ENCODE data around the gene PRKAA2.

Gene PRKAA2

GRCh38 chr1:56676571-56677035 lies 31.5 kb downstream of the PRKAA2 start:
- TF ChIP-seq CTCF (IDR thresholded peaks at IDR 0.05), result no peak

- no peak for TF ChIP-seq CTCF (IDR thresholded peaks at IDR 0.05)
Observed at GRCh38 chr1:56683569-56683968, 38.5 kb downstream of the PRKAA2 start.

DNA sequence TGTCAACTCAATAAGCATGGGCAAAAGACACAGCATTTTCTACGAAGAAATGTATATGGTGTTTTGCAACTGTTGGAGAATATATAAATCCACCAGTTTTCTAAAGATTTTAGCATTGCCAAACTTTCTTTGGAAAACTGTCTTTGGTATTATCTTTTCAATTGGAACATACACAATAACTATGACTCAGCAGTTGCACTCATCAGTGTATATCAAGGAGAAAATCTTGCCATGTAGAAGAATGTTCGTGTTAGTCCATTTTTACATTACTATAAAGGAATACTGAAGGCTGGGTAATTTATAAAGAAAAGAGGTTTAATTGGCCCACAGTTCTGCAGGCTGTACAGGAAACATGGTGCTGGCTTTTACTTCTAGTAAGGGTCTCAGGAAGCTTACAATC lies 41.1 kb downstream of the PRKAA2 start:
- no peak for TF ChIP-seq CTCF (IDR thresholded peaks at IDR 0.05)

- no peak for TF ChIP-seq CTCF (IDR thresholded peaks at IDR 0.05)
Observed at GRCh38 chr1:56688522-56689026, 43.5 kb downstream of the PRKAA2 start.

DNA sequence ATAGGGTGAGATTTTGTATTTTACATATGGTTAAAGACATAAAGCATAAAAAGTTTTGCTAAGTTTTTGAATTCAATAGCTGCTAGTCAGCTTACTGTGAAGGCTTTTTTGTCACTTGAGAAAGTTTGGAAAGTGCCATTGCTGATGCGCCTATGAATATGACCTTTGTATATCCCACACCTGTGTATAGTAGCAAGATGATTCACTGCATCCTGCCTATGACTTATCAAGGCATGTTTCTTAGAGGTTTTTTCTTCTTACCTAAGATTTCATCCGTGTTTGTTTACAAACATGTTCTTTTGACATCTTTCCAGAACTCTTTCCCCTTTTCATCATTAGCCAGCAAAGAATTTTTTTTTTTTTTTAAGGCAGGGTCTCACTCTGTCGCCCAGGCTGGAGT lies 51.5 kb downstream of the PRKAA2 start:
- TF ChIP-seq CTCF (IDR thresholded peaks at IDR 0.05), result no peak

- no peak for TF ChIP-seq CTCF (IDR thresholded peaks at IDR 0.05)
Observed at GRCh38 chr1:56703747-56704146, 58.6 kb downstream of the PRKAA2 start.

GRCh38 chr1:56707379-56707778 lies 62.3 kb downstream of the PRKAA2 start:
- TF ChIP-seq CTCF (IDR thresholded peaks at IDR 0.05), result no peak

DNA sequence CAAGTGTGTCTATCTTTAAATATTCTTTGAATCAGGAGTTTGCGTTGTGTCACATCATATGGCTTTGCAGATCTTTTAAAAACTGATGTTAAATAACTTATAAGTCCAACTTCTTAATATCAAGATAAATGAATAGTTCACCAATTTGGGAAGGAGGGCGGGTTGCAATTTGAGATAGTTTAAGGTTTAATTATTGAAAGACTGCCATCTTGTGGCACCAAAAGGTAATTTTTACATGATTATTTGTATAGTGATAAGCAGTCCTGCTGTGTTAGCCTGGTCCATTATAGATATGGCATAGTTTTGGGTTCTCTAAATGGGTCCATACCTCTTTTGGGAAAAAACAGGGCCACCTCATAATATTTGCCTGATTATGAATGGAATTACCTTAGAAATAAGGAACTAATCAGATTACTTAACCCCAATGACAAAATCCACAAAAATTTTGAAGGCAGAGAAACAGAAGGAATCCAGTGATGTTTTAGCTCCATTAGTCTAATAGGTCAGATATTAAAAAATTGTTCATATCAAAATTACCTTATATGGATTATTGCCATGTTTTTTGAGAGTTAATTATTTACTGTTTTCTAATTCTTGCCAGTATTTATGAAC lies 64.3 kb downstream of the PRKAA2 start:
- TF ChIP-seq CTCF (IDR thresholded peaks at IDR 0.05), result peak; percentile 55
